GM18499 (cell line): ENCODE measurements around the gene PLXNC1.

Experiments
- ATAC-seq: cut with Tn5 transposase; IDR thresholded peaks from one replicate; pipeline ENCODE4 v1.9.1; 2021; ENCODE audit warnings: moderate number of reproducible peaks; ENCODE audit not compliant: insufficient read depth, unreplicated experiment

PLXNC1 gene

DNA sequence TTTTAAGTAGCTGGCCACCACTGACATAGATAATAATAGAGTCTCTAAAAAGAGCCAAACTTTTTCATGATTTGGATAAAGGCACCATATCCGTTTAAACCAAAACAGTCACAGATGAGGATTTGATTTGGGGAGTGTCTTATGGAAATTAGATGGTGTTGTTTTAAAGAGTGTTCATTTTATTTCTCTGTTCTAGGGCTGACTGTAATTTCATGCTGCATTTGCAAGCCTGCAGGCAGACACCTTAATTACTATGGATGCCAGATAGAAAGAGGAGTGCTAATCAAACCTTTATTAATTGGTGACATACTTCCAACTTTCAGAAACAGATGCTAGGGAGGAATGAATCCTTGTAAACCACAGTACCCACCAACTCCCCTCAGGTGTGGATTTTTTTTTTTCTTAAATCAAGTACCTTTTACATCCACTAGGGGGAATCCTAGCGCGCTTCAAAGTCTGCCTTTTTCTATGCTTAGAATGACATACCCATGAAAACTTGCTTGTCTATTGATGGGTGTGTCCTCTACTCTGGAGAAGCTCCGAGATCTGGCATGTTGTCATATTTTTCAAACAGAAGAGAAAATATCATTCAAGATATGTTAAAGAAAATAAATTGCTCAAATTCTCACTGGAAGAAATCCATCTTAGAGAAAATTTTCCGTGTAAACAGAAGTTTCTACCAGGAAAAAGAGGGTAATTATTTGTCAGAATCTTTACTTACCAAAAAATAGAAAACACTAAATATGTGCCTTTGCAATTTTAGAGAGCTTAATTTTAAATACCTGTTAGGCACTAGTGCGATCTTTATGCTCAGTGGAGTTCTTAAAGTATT is 14.2 kb upstream of the PLXNC1 start:
- no peak for ATAC-seq

DNA sequence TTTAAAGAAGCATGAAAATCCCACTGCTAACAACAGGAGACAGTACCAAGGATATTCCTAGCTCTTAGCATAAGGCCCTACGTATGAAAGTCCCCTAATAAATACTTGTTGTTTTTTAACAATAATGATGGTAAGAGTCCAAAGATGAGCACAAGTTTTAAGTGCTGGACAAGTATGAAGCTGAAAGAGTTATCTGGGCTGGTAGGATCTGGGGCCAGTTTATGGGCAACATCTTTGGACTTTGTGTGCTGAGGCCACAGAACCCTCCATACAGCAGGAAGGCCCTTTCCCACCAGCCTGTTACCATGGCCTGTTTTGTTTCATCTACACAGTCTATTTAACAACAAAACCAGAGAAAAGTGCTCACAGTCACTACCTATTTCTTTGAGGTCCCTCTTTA is 12.5 kb upstream of the PLXNC1 start:
- no peak for ATAC-seq

DNA sequence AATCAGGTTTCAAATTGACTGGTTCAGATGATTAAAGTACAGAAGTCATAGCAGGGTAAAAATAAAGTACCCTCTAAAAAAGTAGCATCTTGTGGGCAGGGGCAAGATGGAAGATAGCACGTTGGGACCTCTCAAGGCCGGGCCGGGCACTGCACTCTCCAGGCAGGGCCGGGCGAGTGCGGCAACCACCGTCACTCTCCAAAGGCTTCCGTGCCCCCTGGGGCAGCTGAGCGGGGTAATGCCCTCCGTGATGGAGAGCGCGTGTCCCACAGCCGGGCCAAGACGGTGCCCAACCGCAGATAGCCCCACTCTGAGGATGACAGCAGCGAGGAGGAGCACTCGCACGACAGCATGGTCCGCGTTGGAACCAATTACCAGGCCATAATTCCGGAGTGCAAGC is 8.6 kb upstream of the PLXNC1 start:
- no peak for ATAC-seq

DNA sequence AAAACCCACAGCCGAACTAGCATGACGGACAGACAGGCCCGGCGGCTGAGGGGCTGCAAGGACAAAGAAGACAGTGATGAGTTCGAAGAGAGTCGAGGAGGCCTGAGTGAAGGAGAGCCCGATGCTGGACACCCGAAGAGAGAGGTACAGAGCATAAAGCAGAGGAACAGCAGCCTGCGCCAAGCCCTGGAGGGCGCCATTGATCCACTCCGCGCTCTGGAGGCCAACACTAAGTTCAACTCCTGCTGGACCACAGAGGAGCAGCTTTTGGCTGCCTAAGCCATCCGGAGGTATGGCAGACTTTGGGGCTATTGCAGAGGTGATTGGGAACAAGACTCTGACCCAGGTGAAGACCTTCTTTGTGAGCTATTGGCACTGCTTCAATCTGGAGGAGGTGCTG is 7.8 kb upstream of the PLXNC1 start:
- no peak for ATAC-seq

DNA sequence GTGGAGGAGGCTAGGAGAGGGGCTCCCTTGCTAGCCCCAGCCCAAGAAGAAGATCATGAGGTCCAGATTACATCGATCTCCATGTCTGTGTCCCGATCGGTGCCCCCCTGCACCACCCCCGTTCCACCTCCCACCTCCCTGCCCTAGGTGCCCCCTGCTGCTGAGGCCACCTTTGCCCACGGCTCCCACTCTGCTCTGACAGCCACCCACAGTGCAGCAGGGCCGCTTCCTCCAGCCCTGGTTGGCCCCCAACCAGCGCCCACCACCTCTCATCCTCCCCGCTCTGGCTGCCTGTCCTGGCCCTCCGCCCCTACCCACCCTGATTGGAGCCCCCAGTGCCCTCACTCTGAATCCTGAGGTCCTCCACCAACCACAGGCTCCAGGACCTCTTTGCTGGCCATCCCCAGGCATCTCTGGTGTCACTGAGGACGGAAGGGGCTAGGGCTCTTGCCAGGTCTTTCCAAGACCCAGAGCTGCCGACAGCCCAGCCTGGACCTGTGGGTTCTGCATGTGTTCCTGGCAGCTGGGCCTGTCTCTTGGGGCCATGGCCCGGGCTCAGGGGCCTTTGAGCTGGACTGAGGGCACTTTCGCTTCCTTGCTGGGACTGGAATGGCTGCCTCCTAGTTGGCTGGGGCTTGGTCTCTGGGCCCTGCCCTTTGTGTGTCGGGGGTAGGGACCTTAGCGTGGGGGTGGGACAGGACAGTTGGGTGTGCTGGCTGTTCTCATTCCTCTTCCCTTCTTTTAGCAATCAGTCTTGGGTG is 7.2 kb upstream of the PLXNC1 start:
- ATAC-seq, result no peak

DNA sequence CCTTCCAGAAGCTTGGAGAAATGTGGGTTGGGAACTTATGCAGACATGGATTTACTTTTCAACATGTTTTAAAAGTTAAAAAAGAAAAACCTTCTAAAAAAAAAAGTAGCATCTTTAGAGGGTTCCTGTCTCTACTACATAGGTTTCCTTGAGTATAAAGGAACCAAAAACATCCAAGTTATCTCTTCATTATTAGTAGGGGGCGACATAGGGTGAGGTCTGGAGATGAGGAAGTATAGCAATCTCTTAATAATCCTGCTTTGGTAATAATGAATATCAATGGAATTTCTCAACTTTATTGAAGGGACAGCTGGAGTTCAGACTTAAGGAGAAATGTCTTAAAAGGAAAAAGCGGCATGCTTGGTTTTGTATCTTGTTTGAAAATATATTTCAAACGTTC is 6.5 kb upstream of the PLXNC1 start:
- ATAC-seq, result no peak

DNA sequence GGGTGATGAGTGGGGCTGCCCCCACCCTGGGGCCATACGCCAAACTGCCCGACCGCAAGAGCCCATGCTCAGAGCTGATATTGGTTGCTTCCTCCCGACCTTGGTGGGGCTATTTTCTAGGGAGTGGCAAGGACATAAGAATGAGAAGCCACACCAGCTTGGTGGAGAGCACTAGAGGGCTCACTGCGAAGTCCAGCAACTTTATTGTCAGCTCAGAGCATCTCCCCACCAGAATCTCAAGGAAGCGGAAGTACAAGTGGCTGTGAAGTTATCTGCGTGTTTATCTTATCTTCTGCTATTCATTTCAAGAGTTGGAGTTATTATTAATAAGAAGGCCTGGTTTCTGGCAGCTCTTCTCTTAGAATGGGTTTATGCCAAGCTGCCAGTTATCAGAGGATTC is 4.9 kb upstream of the PLXNC1 start:
- ATAC-seq, result no peak

DNA sequence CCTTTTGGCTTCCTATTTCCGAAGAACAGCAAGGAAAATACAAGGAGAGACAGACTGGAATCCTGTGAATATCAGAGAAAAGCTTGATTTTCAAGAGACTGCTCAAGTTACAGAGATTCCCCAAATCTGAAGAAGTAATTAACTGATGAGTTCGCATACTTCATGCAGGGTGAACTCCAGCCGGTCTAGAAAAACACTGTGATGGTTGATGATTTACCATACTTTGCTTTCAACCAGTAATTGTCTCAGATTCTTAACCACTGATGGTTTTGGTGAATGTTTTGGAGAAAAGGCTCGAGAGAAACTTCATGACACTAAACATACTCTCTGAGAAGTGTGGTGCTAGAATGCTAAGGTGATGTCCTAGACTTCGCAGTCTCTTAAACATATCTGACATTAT is 4.4 kb upstream of the PLXNC1 start:
- ATAC-seq, result no peak

DNA sequence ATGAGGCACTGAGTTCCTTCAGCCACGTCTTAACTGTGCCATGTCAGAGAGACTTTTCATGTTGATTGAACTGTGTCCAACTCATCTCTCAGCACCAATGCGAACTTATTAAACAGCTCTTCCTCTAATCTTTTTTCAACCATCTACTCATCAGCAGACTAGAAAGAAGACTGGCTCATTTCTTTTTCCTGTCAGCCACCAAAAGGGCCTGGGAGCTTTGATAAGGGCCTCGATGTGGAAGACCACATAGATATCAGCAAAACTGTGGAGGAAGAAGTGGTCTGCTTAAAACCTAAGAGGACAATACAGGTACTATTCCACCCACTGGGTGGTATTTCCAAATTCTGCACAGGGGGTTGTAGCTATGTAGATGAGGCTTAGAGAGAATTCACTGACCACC is 3.6 kb upstream of the PLXNC1 start:
- no peak for ATAC-seq

DNA sequence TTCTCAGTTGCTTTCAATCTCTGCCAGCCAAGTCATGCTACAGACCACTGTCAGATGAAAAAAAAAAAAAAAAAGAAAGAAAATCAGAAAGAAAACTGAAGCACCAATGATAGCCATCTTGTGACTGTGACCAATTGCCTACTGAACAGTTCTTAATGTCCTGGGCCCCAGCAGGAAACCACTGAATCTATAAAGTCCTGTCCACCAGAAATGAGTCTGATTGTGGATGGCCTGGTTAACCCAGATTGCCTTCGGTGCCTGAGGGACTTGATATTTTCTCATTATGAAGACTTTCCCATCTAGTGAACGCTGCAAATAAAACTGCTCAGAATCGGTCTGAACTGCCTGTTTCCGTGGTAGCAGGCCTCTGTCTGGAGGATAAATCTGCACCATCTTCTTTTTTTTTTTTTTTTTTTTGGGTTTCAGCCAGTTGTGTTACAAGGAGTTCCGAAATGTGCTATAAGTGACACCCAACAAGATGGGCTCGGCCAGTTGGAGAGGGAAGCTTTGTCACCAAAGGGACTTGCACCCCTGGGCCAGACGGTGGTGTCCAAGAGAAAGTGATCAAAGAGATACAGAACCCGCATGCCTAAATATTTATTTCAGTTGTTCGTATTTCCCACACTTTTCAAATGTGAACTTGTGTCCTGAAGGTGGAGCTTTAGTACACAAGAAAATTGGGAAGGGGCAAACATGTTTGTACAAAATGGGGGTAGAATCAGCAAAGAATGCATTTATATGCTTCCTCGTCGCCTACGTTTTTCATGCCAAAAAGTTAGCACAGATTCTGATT is 3.0 kb upstream of the PLXNC1 start:
- no peak for ATAC-seq

DNA sequence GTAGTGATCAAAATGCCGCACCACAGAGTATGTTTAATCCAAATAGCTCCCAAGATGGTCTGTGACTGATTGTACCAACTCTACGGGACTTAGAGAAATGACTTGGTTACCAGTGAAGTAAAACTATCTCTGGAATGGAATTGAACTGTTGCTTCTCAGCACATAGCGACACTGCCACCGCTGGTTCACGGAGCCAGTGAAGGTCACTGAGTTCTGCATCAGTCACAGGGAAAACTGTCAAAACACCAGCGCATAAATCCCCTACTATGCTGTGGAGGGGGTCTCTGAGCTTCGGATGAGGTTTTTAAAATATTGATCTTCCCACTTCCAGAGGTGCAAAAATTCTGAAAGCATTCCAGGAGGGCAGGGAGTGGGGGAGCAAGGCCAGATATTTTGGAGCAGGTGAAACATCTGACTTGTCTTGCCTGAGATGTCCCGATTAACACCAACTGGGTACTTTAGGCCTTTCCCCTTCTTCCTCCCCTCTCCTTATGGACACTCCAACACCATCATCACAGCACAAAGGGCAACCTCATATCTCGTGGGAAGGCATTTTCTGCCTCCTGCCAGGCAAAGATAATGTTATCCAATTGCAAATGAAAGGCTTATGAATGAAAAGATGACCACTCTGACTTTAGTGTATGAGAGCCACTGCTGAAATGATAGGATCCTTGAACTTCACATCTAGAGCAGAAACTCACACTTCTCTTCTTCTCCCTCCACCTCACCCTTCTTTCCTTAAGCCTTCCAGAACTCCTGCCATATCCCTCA is 2.0 kb upstream of the PLXNC1 start:
- no peak for ATAC-seq

DNA sequence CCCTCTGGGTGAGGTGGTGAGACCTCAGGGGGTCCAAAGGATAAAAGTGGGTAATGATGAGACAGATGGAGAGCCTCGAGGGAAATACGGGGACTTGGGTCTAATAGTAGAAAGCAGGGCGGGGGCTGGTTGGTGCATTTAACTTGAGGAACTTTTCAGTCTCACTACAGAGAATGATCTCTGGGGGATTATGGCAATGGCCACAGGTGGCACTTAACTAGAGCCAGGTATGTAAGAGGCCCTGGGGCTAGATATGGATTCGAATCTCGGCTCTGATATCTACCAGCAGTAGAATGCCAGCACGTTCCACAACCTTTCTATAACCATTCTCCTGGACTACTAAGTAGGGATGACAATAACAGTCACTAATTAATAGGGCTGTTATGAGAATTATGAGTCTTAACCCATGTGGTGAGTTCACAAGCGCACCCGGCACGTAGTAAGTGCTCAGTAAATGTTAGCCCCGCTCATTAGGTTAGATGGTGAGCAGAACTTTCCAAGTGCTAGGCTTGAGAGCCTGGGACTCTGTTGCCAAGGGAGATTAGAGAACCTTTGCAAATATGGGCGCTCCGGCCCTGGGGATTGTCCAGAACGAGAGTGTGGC is 888 bp upstream of the PLXNC1 start:
- no peak for ATAC-seq

DNA sequence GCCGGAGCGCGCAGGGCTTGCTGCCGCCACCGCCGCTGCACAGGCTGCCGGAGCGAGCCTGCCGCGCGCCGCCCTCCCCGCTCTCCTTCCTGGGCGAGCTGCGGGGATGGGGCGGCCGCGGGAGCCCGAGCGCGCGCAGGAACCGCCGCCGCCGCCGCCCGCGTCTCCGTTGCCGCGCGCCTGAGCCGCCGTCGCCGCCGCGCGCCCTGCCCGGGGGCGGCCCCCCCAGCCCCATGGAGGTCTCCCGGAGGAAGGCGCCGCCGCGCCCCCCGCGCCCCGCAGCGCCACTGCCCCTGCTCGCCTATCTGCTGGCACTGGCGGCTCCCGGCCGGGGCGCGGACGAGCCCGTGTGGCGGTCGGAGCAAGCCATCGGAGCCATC is 352 bp downstream of the PLXNC1 start:
- ATAC-seq, result no peak

DNA sequence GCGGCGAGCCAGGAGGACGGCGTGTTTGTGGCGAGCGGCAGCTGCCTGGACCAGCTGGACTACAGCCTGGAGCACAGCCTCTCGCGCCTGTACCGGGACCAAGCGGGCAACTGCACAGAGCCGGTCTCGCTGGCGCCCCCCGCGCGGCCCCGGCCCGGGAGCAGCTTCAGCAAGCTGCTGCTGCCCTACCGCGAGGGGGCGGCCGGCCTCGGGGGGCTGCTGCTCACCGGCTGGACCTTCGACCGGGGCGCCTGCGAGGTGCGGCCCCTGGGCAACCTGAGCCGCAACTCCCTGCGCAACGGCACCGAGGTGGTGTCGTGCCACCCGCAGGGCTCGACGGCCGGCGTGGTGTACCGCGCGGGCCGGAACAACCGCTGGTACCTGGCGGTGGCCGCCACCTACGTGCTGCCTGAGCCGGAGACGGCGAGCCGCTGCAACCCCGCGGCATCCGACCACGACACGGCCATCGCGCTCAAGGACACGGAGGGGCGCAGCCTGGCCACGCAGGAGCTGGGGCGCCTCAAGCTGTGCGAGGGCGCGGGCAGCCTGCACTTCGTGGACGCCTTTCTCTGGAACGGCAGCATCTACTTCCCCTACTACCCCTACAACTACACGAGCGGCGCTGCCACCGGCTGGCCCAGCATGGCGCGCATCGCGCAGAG is 873 bp downstream of the PLXNC1 start:
- ATAC-seq, result no peak

DNA sequence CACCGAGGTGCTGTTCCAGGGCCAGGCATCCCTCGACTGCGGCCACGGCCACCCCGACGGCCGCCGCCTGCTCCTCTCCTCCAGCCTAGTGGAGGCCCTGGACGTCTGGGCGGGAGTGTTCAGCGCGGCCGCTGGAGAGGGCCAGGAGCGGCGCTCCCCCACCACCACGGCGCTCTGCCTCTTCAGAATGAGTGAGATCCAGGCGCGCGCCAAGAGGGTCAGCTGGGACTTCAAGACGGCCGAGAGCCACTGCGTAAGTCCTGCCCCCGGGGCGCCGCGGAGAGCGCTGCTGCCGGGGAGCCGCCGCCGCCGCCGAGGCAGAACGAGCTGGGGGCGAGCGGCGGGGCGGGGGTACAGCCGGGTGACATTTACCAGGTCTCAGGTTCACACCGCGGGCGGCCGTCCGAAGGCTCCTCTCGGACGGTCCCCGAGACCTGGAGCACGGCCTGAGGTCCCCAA is 1.4 kb downstream of the PLXNC1 start:
- no peak for ATAC-seq

DNA sequence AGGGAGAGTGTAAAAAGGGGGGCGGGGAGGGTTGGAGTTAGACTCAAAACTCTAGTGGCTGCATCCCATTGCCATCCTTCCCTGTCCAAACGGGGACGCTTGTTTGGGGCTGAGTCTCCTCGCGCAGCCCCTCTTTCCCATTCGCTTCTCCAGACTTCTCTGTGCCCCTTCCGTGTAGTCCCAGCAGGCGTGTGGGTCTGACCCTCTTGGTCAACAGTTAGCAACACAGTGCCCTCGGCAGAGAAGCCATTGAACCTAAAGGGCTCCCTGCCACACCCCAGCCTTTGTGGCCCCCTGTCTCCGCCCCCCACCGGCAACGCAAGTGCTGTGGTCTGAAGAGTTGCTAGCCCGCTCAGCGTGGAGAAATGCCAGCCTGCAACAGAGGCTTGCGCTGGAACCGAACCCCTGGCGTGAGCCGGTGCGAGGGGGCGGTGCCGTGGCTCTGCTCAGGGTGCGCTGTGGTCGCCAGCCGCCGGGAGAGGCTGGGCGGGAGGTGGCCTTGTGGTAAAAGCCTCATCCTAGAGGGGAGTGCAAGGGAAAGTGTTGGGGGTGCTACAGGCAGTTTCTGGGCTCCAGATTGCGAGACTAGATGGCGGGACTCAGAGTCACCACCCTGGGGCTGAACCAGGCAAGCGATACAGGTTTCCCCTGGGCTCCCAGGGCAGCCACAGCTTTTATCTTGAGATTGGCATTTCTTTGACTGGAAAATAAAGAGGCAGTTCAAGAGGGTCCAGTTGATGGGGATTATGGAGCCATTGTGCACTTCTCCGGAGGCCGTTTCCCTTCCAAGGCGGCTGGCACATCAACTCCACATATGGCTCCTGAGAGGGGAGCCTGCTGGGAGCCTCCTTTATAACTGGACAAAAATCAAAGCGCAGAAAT is 2.1 kb downstream of the PLXNC1 start:
- ATAC-seq, result no peak

DNA sequence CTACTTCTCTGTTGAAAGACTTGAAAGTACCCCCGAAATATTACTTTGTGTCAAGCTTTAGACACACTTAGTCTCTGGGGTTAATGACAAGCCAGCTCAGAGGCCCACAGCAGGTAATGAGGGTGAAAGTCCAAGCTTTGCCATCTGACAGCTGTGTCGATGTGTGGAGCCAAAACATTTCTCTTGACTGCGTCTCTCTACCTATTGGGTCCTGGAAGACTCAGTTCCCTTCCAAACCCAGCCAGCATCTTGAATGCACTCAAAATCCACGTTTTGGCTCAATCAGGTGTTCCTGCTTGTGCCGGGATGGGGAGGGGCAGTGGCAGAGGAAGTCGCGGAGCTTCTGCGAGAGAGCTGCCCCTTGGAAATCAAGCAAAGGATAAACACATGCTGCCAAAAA is 3.2 kb downstream of the PLXNC1 start:
- ATAC-seq, result no peak

DNA sequence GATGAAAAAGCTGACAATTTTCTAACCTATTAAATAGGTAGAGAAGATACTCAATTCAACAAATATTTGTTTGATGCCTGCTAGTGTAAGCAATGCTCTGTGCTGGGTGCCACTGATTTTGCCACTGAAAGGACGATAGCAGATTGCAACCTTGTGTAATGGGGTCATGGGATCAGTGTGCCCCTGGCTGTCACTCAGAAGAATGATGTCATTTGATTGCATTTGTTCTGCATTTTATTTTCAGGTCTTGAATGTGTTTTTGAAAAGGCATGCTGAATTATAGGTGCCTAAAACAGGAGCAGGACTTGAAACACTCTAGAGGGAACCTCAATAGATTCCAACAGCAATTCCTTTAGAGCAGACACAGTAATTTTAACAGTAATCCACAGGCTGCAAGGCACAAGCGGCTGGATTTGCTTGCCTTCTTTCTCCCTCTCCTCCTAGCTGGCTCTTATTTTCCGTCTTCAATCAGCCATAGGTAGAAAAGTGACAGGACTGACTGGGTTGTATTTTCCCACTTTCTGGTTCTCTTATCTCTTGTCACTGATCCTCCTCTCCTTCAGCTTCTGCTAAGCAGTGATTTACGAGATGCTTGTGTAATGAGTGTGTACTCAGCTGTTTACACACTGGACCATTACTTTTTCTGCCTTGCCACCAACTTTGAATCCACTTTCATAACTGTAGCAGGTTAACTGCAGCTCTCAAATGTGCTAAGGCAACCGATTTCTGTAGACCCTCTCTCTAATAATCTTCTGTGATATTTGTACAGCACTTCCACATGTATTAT is 4.1 kb downstream of the PLXNC1 start:
- no peak for ATAC-seq
